Right lobe of liver (tissue), 4 donors: ENCODE results near the gene RAET1E.

ENCODE experiments used
- POLR2A ChIP-seq: fragments of 450-650 bp; IDR thresholded peaks from one replicate; pipeline ENCODE4 v1.6.1; 2017; ENCODE audit warnings: antibody characterized with exemption, mild to moderate bottlenecking
- TF ChIP-seq, protein P1 (sequence below), 4 donors: fragments of 200-600 bp in 3 of 4; fragments of 450-650 bp in 1 of 4; IDR thresholded peaks; one replicate each; pipeline versions ENCODE4 v1.5.1 to v1.8.0; 2016 to 2022; ENCODE audit warnings: antibody characterized with exemption in 4 of 4, mild to moderate bottlenecking in 2 of 4
- donor health status: DM: no; HTN: no; CAD: no.
- donor health status: DM: no; HTN: no; CAD: no.
- donor health status: DM: no; HTN: yes; CAD: no.

GRCh38 chr6:149913085-149913484 lies 15.2 kb upstream of the RAET1E start:
- TF ChIP-seq POLR2A, result no peak
- TF ChIP-seq, protein P1, sequence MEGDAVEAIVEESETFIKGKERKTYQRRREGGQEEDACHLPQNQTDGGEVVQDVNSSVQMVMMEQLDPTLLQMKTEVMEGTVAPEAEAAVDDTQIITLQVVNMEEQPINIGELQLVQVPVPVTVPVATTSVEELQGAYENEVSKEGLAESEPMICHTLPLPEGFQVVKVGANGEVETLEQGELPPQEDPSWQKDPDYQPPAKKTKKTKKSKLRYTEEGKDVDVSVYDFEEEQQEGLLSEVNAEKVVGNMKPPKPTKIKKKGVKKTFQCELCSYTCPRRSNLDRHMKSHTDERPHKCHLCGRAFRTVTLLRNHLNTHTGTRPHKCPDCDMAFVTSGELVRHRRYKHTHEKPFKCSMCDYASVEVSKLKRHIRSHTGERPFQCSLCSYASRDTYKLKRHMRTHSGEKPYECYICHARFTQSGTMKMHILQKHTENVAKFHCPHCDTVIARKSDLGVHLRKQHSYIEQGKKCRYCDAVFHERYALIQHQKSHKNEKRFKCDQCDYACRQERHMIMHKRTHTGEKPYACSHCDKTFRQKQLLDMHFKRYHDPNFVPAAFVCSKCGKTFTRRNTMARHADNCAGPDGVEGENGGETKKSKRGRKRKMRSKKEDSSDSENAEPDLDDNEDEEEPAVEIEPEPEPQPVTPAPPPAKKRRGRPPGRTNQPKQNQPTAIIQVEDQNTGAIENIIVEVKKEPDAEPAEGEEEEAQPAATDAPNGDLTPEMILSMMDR (IDR thresholded peaks at IDR 0.05), result no peak
